BLaER1 treated with 17β-estradiol and CSF1 and Interleukin-3, amounts not matched to agents 10 nM and 100 nM (cell line): ENCODE results near the gene CASKIN1.

Source experiments
- H3K27ac ChIP-seq, 11 experiments: shearing (Covaris generic); formaldehyde crosslinking; 2 replicates each; pipeline ENCODE4 v1.8.1; 2022
- H3K27me3 ChIP-seq, 11 experiments: shearing (Covaris generic); formaldehyde crosslinking; 2 replicates each; pipeline ENCODE4 v1.8.1; 2022
- H3K36me3 ChIP-seq, 11 experiments: shearing (Covaris generic); formaldehyde crosslinking; 2 replicates each; pipeline ENCODE4 v1.8.1; 2022
- H3K4me1 ChIP-seq, 10 experiments: shearing (Covaris generic); formaldehyde crosslinking; 2 replicates each; pipeline ENCODE4 v1.8.1; 2022
- H3K4me2 ChIP-seq, 11 experiments: shearing (Covaris generic); formaldehyde crosslinking; 2 replicates each; pipeline ENCODE4 v1.8.1; 2022
- H3K4me3 ChIP-seq, 10 experiments: shearing (Covaris generic); formaldehyde crosslinking; 2 replicates each; pipeline ENCODE4 v1.8.1; 2022
- H3K9ac ChIP-seq, 11 experiments: shearing (Covaris generic); formaldehyde crosslinking; 2 replicates each; pipeline ENCODE4 v1.8.1; 2022
- H3K9me3 ChIP-seq, 11 experiments: shearing (Covaris generic); formaldehyde crosslinking; replicated peaks in 1 of 11; 2 replicates each; pipeline ENCODE4 v1.8.1; 2022
- H4K20me1 ChIP-seq, 11 experiments: shearing (Covaris generic); formaldehyde crosslinking; 2 replicates each; pipeline ENCODE4 v1.8.1; 2022
- Cebpa-rat ChIP-seq, 11 experiments: shearing (Covaris generic); IDR thresholded peaks; 2 replicates each; pipeline ENCODE4 v1.8.1; 2022

CASKIN1 gene

GRCh38 chr16:2196981-2197511 lies 641 bp upstream of the CASKIN1 start:
- Histone ChIP-seq H4K20me1 (peaks cover 0 to 44% (median 20%) of the 10 kb centered on the region in 11 experiments; a peak in 17 of 22 replicates), H3K27ac (peak overlapping the region in 1 of 11 experiments; percentile 26; a peak in 1 of 22 replicates), H3K4me2 (peak overlapping the region; percentile 70 to 79 (median 76)), H3K9me3 (no peaks in the 10 kb centered on the region), H3K4me3 (peak overlapping the region; percentile 40 to 68 (median 54)), H3K27me3 (peaks cover 66 to 85% (median 79%) of the 10 kb centered on the region in 11 experiments), H3K36me3 (no peaks in the 10 kb centered on the region), H3K9ac (peak overlapping the region in 9 of 11 experiments; percentile 42 to 73 (median 60); a peak in 14 of 22 replicates), H3K4me1 (peaks cover 10 to 27% (median 16%) of the 10 kb centered on the region in 10 experiments; a peak in 17 of 20 replicates)
- TF ChIP-seq Cebpa-rat (IDR thresholded peaks at IDR 0.05), result no peak

DNA sequence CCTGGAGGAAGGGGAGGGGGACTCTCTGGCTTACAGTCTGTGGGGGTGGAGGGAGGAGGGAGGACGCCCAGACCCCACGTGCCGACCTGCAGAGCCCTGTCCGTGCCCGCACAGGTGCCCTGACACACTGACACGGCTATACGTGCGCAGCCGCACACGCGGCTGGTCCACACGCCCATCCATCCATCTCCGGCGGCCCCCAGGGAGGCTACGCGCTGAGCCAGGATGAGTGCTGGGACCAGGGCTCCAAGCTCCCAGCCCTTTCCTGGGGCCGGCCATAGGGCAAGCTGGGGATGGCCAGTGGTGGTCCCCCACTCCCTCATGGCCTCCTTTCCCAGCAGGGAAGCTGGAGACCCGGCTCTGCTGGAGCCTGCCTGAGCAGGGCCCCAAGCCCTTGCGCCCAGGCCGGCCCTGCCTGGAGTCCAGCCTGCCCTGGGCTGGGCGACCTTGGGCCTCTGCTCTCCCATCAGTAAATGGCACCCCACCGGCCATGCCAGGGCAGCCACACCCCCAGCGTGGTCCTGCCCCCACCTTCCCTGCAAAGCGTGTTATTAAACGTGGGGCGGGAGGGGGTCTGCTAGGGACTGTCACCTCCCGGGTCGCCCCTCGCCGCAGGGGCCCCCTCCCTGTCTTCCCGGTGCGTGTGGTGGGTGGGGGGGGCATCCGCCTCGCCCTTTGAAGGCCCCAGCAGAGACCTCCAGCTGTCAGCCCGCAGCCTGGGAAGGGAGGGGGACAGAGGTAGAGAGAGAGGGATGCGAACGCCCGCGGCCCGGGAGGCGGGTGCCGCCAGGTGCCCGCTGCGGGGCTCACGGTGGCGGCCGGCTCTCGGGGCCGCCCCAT lies 863 bp downstream of the CASKIN1 start:
- H3K4me2 ChIP-seq, result peak overlapping the region; percentile 76 to 97 (median 90)
- H4K20me1 ChIP-seq, result peaks cover 0 to 47% (median 22%) of the 10 kb centered on the region in 11 experiments; a peak in 18 of 22 replicates
- peak overlapping the region in 9 of 11 experiments; percentile 8 to 66 (median 51); a peak in 12 of 22 replicates for H3K9ac ChIP-seq
- peaks cover 12 to 42% (median 29%) of the 10 kb centered on the region in 10 experiments; a peak in 18 of 20 replicates for H3K4me1 ChIP-seq
- peak overlapping the region; percentile 45 to 68 (median 55) for H3K4me3 ChIP-seq
- no peak for TF ChIP-seq Cebpa-rat (IDR thresholded peaks at IDR 0.05)
- no peaks in the 10 kb centered on the region for H3K9me3 ChIP-seq
- no peaks in the 10 kb centered on the region for H3K36me3 ChIP-seq
- peaks cover 64 to 73% (median 72%) of the 10 kb centered on the region in 11 experiments for H3K27me3 ChIP-seq
- no peak overlapping the region for H3K27ac ChIP-seq

DNA sequence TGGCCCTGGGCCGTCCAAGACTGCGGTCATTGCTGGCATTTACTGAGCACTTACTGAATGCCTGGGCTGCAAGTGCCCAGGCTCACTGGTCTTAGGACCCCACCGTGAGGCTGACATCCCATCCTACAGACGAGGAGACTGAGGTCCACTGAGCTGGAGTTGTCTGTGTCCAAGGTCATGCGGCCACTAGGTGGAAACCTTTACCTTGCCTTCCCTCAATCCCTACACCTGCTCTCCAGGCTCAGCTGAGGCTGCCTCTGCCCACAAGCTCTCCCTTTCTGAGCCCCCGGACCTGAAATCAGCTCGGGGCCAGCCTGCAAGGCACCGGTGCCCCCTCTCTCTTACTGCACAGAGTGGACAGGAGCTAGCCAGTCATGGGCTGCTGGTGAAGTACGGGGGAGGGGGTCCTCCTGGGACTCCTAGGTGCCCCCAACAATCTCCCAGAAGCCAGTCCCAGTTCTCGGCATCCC lies 1.5 kb downstream of the CASKIN1 start:
- Histone ChIP-seq H3K4me2 (peak overlapping the region in 10 of 11 experiments; percentile 76 to 97 (median 88); a peak in 18 of 22 replicates), H3K27ac (no peak overlapping the region), H3K27me3 (peaks cover 64 to 73% (median 66%) of the 10 kb centered on the region in 11 experiments), H3K9me3 (no peaks in the 10 kb centered on the region), H4K20me1 (peaks cover 0 to 47% (median 24%) of the 10 kb centered on the region in 11 experiments; a peak in 18 of 22 replicates), H3K4me3 (peak overlapping the region in 8 of 10 experiments; percentile 52 to 68 (median 55); a peak in 9 of 20 replicates), H3K36me3 (no peaks in the 10 kb centered on the region), H3K4me1 (peaks cover 12 to 49% (median 35%) of the 10 kb centered on the region in 10 experiments; a peak in 18 of 20 replicates), H3K9ac (peak overlapping the region in 4 of 11 experiments; percentile 33 to 66 (median 59); a peak in 4 of 22 replicates)
- no peak for TF ChIP-seq Cebpa-rat (IDR thresholded peaks at IDR 0.05)

DNA sequence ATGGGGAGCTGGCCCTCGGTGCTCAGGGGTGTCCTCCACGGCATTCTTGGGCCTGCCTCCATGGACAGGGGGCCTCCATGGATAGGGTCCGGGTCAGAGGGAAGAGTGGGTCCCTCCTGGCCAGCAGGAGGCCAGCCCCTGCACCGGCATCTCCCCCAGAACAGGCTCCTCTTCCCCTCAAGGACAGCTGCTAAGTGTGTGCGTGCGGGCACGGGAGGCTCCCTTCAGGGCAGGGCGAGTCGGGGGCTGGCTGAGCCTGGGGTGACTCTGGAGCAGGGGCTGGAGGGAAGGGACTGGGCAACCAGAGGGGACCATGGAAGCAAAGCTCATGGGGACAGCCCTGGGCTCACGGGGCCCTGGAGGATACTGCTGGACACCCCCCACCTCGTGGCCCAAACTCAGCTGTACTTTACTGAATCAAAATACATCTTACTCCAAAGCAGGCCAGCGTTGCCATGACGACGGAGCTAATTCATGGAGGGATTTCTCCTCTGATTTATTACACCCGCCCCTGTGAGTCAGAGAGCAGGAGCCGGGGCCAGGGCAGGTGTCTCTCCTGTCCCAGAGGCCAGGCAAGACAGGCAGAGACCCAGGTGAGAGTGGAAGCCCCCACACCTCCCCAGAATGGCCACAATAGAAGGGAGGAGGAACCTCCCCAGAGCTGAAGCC lies 2.1 kb downstream of the CASKIN1 start:
- Histone ChIP-seq H4K20me1 (peaks cover 0 to 47% (median 24%) of the 10 kb centered on the region in 11 experiments; a peak in 18 of 22 replicates), H3K27me3 (peaks cover 58 to 67% (median 60%) of the 10 kb centered on the region in 11 experiments), H3K36me3 (no peaks in the 10 kb centered on the region), H3K4me1 (peaks cover 12 to 49% (median 35%) of the 10 kb centered on the region in 10 experiments; a peak in 18 of 20 replicates), H3K9ac (peak overlapping the region in 1 of 11 experiments; percentile 56; a peak in 1 of 22 replicates), H3K4me2 (peak overlapping the region in 6 of 11 experiments; percentile 76 to 97 (median 89); a peak in 6 of 22 replicates), H3K4me3 (no peak overlapping the region), H3K9me3 (no peaks in the 10 kb centered on the region), H3K27ac (no peak overlapping the region)
- TF ChIP-seq Cebpa-rat (IDR thresholded peaks at IDR 0.05), result no peak

DNA sequence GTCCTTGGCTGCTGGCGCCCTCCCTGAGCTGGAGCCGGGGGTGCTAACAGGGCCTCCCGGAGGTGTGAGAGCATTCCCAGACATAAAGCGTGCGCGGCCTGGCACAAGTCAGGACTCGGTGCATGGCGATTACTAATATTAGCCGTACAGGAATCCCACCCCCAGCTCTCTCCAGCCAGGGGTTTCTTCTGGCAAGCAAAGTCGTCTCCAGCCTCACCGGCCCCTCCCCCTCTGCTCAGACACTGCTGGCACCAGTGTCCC lies 5.0 kb downstream of the CASKIN1 start:
- H4K20me1 ChIP-seq, result peaks cover 0 to 41% (median 24%) of the 10 kb centered on the region in 11 experiments; a peak in 18 of 22 replicates
- H3K4me3 ChIP-seq, result no peak overlapping the region; a peak in 1 of 20 replicates
- H3K4me2 ChIP-seq, result peak overlapping the region in 9 of 11 experiments; percentile 40 to 93 (median 75); a peak in 17 of 22 replicates
- TF ChIP-seq Cebpa-rat (IDR thresholded peaks at IDR 0.05), result no peak
- H3K4me1 ChIP-seq, result peaks cover 12 to 49% (median 35%) of the 10 kb centered on the region in 10 experiments; a peak in 18 of 20 replicates
- peak overlapping the region in 6 of 11 experiments; percentile 7 to 61 (median 38); a peak in 7 of 22 replicates for H3K9ac ChIP-seq
- H3K27me3 ChIP-seq, result peaks cover 30 to 39% (median 31%) of the 10 kb centered on the region in 11 experiments
- H3K27ac ChIP-seq, result no peak overlapping the region
- H3K36me3 ChIP-seq, result no peaks in the 10 kb centered on the region
- H3K9me3 ChIP-seq, result no peaks in the 10 kb centered on the region

- Histone ChIP-seq H3K9ac (peak overlapping the region in 10 of 11 experiments; percentile 7 to 61 (median 32); a peak in 13 of 22 replicates), H3K36me3 (no peaks in the 10 kb centered on the region), H3K4me1 (peaks cover 11 to 48% (median 33%) of the 10 kb centered on the region in 10 experiments; a peak in 18 of 20 replicates), H3K4me2 (peak overlapping the region; percentile 5 to 93 (median 74); a peak in 19 of 22 replicates), H4K20me1 (peaks cover 0 to 40% (median 24%) of the 10 kb centered on the region in 11 experiments; a peak in 18 of 22 replicates), H3K9me3 (no peaks in the 10 kb centered on the region), H3K27me3 (peaks cover 25 to 35% (median 27%) of the 10 kb centered on the region in 11 experiments), H3K27ac (no peak overlapping the region), H3K4me3 (peak overlapping the region in 1 of 10 experiments; percentile 16; a peak in 1 of 20 replicates)
- no peak for TF ChIP-seq Cebpa-rat (IDR thresholded peaks at IDR 0.05)
Measured at GRCh38 chr16:2190659-2191445, 5.6 kb downstream of the CASKIN1 start.

DNA sequence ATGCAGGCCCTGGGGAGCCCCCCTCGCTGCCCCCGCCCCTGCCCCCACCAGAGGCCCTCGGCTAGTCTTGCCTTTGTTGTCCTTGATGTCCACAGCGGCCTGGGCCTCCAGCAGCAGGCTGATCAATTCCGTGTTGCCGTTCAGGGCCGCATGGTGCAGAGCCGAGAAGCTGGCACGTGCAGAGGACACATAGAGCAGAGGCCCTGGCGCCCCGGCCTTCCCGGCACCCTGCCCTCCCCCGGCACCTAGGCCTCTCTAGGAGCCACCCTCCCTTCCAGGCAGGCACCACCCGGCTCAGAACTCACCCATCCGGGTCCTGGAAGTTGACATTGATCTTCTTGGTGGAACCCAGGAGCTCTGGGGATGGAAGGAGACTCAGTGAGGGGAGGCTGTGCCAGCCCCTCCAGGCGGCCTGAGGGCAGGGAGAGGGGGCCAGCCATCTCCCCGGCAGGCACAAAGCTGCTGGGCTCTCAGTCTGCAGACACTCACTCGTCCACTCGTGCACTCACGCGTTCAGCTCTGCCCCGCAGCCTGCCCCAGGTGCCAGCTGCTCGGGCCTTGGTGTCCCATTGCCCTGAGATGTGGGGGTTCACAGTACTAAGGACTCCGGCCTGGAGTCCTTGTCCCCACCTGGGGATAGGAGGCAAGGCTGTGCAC lies 6.3 kb downstream of the CASKIN1 start:
- Histone ChIP-seq H3K4me1 (peaks cover 4 to 46% (median 27%) of the 10 kb centered on the region in 10 experiments; a peak in 18 of 20 replicates), H3K4me2 (peak overlapping the region in 10 of 11 experiments; percentile 5 to 93 (median 74); a peak in 18 of 22 replicates), H3K9me3 (no peaks in the 10 kb centered on the region), H3K36me3 (no peaks in the 10 kb centered on the region), H3K27ac (no peak overlapping the region), H3K9ac (peak overlapping the region in 7 of 11 experiments; percentile 21 to 61 (median 36); a peak in 8 of 22 replicates), H3K27me3 (peaks cover 18 to 28% (median 20%) of the 10 kb centered on the region in 11 experiments), H4K20me1 (peaks cover 0 to 36% (median 17%) of the 10 kb centered on the region in 11 experiments; a peak in 18 of 22 replicates), H3K4me3 (no peak overlapping the region)
- no peak for TF ChIP-seq Cebpa-rat (IDR thresholded peaks at IDR 0.05)
